NCI-H1092 treated with DMSO at 0.1 percent for 48 hours (cell line): ENCODE results near the gene BABAM1.
A peak's percentile ranks its signal among the peaks of the same experiment; 100 is the strongest.

Experiments
- DNase-seq: peaks from one replicate; lab custom pipeline; 2025; lab: John Stamatoyannopoulos, UW

BABAM1 gene

GRCh38 chr19:17266975-17267788, at the start of gene BABAM1:
Gene BABAM1, plus strand, starts transcription at chr19:17267443. Its CDS starts 1,364 bp downstream, at chr19:17268807.
- peak; percentile 98 for DNase-seq

- DNase-seq: no peak
These were observed 48.0 kb upstream of the BABAM1 start for GRCh38 chr19:17219286-17219685.

GRCh38 chr19:17220207-17220758, 47.0 kb upstream of the BABAM1 start:
- DNase-seq: no peak

GRCh38 chr19:17225053-17225452, 42.2 kb upstream of the BABAM1 start:
- no peak for DNase-seq

- DNase-seq: peak; percentile 98
These were observed 41.0 kb upstream of the BABAM1 start, which contains the start of gene OCEL1 for GRCh38 chr19:17226002-17226933. Gene OCEL1, plus strand, starts transcription at chr19:17226226. Its CDS starts 22 bp downstream, at chr19:17226248.

GRCh38 chr19:17227798-17228367, 39.4 kb upstream of the BABAM1 start:
- no peak for DNase-seq

GRCh38 chr19:17229890-17230289, 37.4 kb upstream of the BABAM1 start:
- no peak for DNase-seq

GRCh38 chr19:17232258-17232657, 35.0 kb upstream of the BABAM1 start:
- DNase-seq: no peak

GRCh38 chr19:17234911-17235299, 32.3 kb upstream of the BABAM1 start:
- peak; percentile 26 for DNase-seq

GRCh38 chr19:17235300-17235970, 31.8 kb upstream of the BABAM1 start:
- peak; percentile 67 for DNase-seq

- DNase-seq: peak; percentile 53
These were observed 31.1 kb upstream of the BABAM1 start for GRCh38 chr19:17235971-17236777.

- DNase-seq: no peak
These were observed 30.3 kb upstream of the BABAM1 start for GRCh38 chr19:17236811-17237543.

- no peak for DNase-seq
These were observed 29.2 kb upstream of the BABAM1 start for GRCh38 chr19:17237747-17238706.

GRCh38 chr19:17240062-17240752, 27.0 kb upstream of the BABAM1 start:
- no peak for DNase-seq

GRCh38 chr19:17240826-17241399, 26.3 kb upstream of the BABAM1 start:
- DNase-seq: no peak

- DNase-seq: no peak
These were observed 24.6 kb upstream of the BABAM1 start for GRCh38 chr19:17242431-17243208.
